SU-DHL-6 (cell line): ENCODE results near the gene CHURC1.

Experiments used
- H2AFZ ChIP-seq: fragments of 200-600 bp; sonication (generic); 2 replicates; pipeline ENCODE4 v1.6.1; 2014; ENCODE audit warnings: low read depth, mild to moderate bottlenecking, moderate library complexity, mixed read lengths, antibody characterized with exemption, low read length; ENCODE audit not compliant: severe bottlenecking
- H3F3A ChIP-seq: fragments of 200-600 bp; shearing (Covaris generic); 2 replicates; pipeline ENCODE4 v1.6.0; 2016; ENCODE audit warnings: antibody characterized with exemption, mild to moderate bottlenecking; ENCODE audit not compliant: insufficient read depth
- H3K27ac ChIP-seq: fragments of 200-600 bp; sonication (generic); 2 replicates; pipeline ENCODE4 v1.5.1; 2016; ENCODE audit warnings: low read depth, mild to moderate bottlenecking, low read length, moderate library complexity, mixed read lengths
- H3K27me3 ChIP-seq: fragments of 200-600 bp; sonication (generic), shearing (Covaris generic); 2 replicates; pipeline ENCODE4 v1.6.0; 2014; ENCODE audit warnings: mild to moderate bottlenecking, low read length
- H3K36me3 ChIP-seq: fragments of 200-600 bp; sonication (generic); 2 replicates; pipeline ENCODE4 v1.6.1; 2014; ENCODE audit warnings: mild to moderate bottlenecking, low read length, mixed read lengths
- H3K4me2 ChIP-seq: fragments of 300-600, 200-600 bp; shearing (Covaris generic), sonication (generic); 2 replicates; pipeline ENCODE4 v1.6.0; 2014; ENCODE audit warnings: low read length, low read depth, mild to moderate bottlenecking; ENCODE audit not compliant: poor library complexity, severe bottlenecking
- H3K4me3 ChIP-seq: fragments of 200-600 bp; sonication (generic); 2 replicates; pipeline ENCODE4 v1.5.1; 2014; ENCODE audit warnings: antibody characterized with exemption, low read length, mild to moderate bottlenecking, mixed read lengths; ENCODE audit not compliant: insufficient read depth, poor library complexity, severe bottlenecking
- H3K79me2 ChIP-seq: fragments of 200-600 bp; sonication (generic); 2 replicates; pipeline ENCODE4 v1.6.1; 2014; ENCODE audit warnings: mild to moderate bottlenecking, low read length, moderate library complexity; ENCODE audit not compliant: insufficient read depth
- H3K9ac ChIP-seq: fragments of 200-600 bp; sonication (generic); 2 replicates; pipeline ENCODE4 v1.7.0; 2014; ENCODE audit warnings: mild to moderate bottlenecking, low read length
- H3K9me2 ChIP-seq: fragments of 200-600 bp; sonication (generic); replicated peaks from 2 replicates; pipeline ENCODE4 v1.6.1; 2014; ENCODE audit warnings: low read length; ENCODE audit not compliant: insufficient read depth
- H3K9me3 ChIP-seq: fragments of 200-600 bp; sonication (generic); 2 replicates; pipeline ENCODE4 v1.6.1; 2014; ENCODE audit warnings: low read length, mixed read lengths; ENCODE audit not compliant: insufficient read depth
- H4K20me1 ChIP-seq: fragments of 200-600 bp; sonication (generic); 2 replicates; pipeline ENCODE4 v1.6.1; 2014; ENCODE audit warnings: low read depth, mild to moderate bottlenecking, antibody characterized with exemption, low read length, moderate library complexity, mixed read lengths
- EZH2phosphoT487 ChIP-seq: fragments of 200-600 bp; sonication (generic), shearing (Covaris generic); conservative IDR thresholded peaks from 2 replicates; pipeline ENCODE4 v1.6.1; 2018; ENCODE audit warnings: mild to moderate bottlenecking, antibody characterized with exemption, low read length, moderate library complexity, mixed read lengths
- TF ChIP-seq, protein P1 (sequence below): fragments of 200-600 bp; sonication (generic); IDR thresholded peaks from one replicate; pipeline ENCODE4 v1.5.1; 2017; ENCODE audit warnings: antibody characterized with exemption, mild to moderate bottlenecking, low read length, moderate library complexity; ENCODE audit not compliant: insufficient read depth, poor library complexity, severe bottlenecking

The CHURC1 gene

GRCh38 chr14:64919215-64919614 is 5.0 kb downstream of the CHURC1 start:
- Histone ChIP-seq H3K4me2 (no peak overlapping the region), H4K20me1 (peaks cover 8% of the 10 kb centered on the region), H3K27ac (no peak overlapping the region), H3K36me3 (peaks cover 6% of the 10 kb centered on the region), H3K9me3 (no peaks in the 10 kb centered on the region), H3K27me3 (no peaks in the 10 kb centered on the region), H3K79me2 (peaks cover 94% of the 10 kb centered on the region), H3K4me3 (no peak overlapping the region), H3K9ac (no peak overlapping the region), H3K9me2 (no peaks in the 10 kb centered on the region), H3F3A (peaks cover 10% of the 10 kb centered on the region; the same call in 1 of the 2 replicates), H2AFZ (no peak overlapping the region)
- TF ChIP-seq EZH2phosphoT487, result no peak
- TF ChIP-seq, protein P1, sequence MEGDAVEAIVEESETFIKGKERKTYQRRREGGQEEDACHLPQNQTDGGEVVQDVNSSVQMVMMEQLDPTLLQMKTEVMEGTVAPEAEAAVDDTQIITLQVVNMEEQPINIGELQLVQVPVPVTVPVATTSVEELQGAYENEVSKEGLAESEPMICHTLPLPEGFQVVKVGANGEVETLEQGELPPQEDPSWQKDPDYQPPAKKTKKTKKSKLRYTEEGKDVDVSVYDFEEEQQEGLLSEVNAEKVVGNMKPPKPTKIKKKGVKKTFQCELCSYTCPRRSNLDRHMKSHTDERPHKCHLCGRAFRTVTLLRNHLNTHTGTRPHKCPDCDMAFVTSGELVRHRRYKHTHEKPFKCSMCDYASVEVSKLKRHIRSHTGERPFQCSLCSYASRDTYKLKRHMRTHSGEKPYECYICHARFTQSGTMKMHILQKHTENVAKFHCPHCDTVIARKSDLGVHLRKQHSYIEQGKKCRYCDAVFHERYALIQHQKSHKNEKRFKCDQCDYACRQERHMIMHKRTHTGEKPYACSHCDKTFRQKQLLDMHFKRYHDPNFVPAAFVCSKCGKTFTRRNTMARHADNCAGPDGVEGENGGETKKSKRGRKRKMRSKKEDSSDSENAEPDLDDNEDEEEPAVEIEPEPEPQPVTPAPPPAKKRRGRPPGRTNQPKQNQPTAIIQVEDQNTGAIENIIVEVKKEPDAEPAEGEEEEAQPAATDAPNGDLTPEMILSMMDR, result no peak

GRCh38 chr14:64919618-64920017 is 5.4 kb downstream of the CHURC1 start:
- no peak overlapping the region for H2AFZ ChIP-seq
- H4K20me1 ChIP-seq, result peaks cover 8% of the 10 kb centered on the region
- peaks cover 94% of the 10 kb centered on the region for H3K79me2 ChIP-seq
- peaks cover 10% of the 10 kb centered on the region; the same call in 1 of the 2 replicates for H3F3A ChIP-seq
- no peak overlapping the region for H3K9ac ChIP-seq
- H3K27me3 ChIP-seq, result no peaks in the 10 kb centered on the region
- no peaks in the 10 kb centered on the region for H3K9me3 ChIP-seq
- H3K4me2 ChIP-seq, result no peak overlapping the region
- TF ChIP-seq, protein P1, result no peak
- no peaks in the 10 kb centered on the region for H3K9me2 ChIP-seq
- no peak overlapping the region for H3K27ac ChIP-seq
- no peak overlapping the region for H3K4me3 ChIP-seq
- peaks cover 10% of the 10 kb centered on the region for H3K36me3 ChIP-seq

GRCh38 chr14:64920465-64920864 is 6.2 kb downstream of the CHURC1 start:
- Histone ChIP-seq H4K20me1 (peaks cover 8% of the 10 kb centered on the region), H3K9me2 (no peaks in the 10 kb centered on the region), H3K9ac (no peak overlapping the region), H2AFZ (no peak overlapping the region), H3K4me3 (no peak overlapping the region), H3K79me2 (peaks cover 91% of the 10 kb centered on the region), H3K9me3 (no peaks in the 10 kb centered on the region), H3K27me3 (no peaks in the 10 kb centered on the region), H3K4me2 (no peak overlapping the region), H3F3A (peaks cover 10% of the 10 kb centered on the region; the same call in 1 of the 2 replicates), H3K36me3 (peaks cover 18% of the 10 kb centered on the region), H3K27ac (no peak overlapping the region)
- TF ChIP-seq, protein P1, result no peak
- no peak for TF ChIP-seq EZH2phosphoT487
